ENCODE data around the gene RHBDF1. TPM values are rescaled to one million over a fixed set of nuclear protein-coding genes. Genes with fewer than 3 reads are reported as not detected.

Gene RHBDF1
- total and polyA plus RNA-seq, 9 of the 15 experiments (the other 6 are each of a cell fraction or from before 2014, with no cell fraction given): 1.0 to 8.2 (median 4.2) TPM

DNA sequence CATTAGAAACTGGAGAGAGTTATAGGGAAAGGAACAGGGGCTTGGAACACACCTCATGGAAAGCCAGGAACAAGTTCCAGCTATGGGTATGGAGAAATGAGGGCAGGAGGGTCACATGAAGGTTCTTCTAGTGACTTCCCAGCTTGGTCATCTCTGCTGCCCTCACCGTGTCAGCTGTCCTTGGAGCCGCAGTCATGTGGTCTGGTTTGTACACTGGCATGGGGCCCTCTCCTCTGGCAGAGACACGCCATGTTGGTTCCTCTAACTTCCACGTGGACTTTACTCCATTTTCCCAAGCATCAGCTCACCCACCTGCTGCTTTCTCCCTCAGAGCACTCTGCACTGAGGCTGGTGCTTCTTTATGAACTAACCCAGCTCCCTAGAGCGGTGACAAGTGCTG, 31.9 kb upstream of the RHBDF1 start (continued):
- TF ChIP-seq, protein P1, sequence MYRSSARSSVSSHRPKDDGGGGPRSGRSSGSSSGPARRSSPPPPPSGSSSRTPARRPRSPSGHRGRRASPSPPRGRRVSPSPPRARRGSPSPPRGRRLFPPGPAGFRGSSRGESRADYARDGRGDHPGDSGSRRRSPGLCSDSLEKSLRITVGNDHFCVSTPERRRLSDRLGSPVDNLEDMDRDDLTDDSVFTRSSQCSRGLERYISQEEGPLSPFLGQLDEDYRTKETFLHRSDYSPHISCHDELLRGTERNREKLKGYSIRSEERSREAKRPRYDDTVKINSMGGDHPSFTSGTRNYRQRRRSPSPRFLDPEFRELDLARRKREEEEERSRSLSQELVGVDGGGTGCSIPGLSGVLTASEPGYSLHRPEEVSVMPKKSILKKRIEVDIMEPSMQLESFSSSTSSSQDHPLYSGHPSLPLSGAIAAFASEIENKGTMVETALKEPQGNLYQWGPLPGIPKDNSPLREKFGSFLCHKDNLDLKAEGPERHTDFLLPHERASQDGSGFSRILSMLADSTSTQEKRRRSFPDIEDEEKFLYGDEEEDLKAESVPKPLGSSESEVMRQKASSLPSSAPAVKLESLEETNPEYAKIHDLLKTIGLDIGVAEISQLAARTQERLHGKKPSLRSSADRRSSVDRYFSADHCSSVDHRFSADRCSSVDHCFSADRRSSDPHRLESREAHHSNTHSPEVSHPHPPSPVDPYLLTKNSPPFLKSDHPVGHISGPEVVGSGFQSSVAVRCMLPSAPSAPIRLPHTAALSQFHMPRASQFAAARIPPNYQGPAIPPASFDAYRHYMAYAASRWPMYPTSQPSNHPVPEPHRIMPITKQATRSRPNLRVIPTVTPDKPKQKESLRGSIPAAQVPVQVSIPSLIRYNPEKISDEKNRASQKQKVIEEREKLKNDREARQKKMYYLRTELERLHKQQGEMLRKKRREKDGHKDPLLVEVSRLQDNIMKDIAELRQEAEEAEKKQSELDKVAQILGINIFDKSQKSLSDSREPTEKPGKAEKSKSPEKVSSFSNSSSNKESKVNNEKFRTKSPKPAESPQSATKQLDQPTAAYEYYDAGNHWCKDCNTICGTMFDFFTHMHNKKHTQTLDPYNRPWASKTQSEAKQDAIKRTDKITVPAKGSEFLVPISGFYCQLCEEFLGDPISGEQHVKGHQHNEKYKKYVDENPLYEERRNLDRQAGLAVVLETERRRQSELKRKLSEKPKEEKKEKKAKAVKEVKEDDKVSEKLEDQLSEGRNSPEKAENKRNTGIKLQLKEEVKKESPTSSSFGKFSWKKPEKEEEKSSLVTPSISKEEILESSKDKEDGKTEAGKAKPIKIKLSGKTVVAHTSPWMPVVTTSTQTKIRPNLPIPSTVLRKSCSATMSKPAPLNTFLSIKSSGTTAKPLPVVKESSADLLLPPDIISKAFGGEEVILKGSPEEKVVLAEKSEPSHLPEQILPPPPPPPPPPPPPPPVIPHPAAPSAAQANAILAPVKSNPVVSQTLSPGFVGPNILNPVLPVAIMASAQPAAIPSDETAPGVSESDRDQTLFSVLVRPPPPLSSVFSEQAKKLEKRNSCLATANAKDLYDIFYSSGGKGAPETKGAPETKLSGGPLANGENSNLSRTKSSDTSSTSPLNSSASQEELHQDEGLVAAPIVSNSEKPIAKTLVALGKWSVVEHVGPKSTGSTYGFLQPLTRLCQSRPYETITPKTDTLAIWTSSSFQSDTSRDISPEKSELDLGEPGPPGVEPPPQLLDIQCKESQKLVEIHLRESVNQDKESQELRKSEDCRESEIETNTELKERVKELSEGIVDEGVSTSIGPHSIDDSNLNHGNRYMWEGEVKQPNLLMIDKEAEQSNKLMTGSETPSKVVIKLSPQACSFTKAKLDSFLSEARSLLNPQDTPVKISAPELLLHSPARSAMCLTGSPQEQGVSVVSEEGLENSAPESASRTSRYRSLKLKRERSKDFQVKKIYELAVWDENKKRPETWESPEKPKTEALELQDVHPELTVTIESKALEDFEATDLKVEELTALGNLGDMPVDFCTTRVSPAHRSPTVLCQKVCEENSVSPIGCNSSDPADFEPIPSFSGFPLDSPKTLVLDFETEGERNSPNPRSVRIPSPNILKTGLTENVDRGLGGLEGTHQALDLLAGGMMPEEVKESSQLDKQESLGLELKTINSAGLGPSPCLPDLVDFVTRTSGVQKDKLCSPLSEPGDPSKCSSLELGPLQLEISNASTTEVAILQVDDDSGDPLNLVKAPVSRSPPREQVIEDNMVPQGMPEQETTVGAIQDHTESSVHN (IDR thresholded peaks at IDR 0.05; ENCODE audit: borderline replicate concordance in 1 of 2, low read depth in 1 of 2): no peak
- TF ChIP-seq GTF2F1 (IDR thresholded peaks at IDR 0.05; ENCODE audit: low read depth, low read length) (no peak), RNF2 (IDR thresholded peaks at IDR 0.05) (no peak)
- TF ChIP-seq, protein P2, sequence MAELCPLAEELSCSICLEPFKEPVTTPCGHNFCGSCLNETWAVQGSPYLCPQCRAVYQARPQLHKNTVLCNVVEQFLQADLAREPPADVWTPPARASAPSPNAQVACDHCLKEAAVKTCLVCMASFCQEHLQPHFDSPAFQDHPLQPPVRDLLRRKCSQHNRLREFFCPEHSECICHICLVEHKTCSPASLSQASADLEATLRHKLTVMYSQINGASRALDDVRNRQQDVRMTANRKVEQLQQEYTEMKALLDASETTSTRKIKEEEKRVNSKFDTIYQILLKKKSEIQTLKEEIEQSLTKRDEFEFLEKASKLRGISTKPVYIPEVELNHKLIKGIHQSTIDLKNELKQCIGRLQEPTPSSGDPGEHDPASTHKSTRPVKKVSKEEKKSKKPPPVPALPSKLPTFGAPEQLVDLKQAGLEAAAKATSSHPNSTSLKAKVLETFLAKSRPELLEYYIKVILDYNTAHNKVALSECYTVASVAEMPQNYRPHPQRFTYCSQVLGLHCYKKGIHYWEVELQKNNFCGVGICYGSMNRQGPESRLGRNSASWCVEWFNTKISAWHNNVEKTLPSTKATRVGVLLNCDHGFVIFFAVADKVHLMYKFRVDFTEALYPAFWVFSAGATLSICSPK (IDR thresholded peaks at IDR 0.05; ENCODE audit: borderline replicate concordance): no peak
